Epithelial cell of prostate (primary cell): ENCODE measurements around the gene LRIT1.

Experiments
- DNase-seq: peaks from one replicate; pipeline ENCODE4 v3.0.0-alpha.2; 2011; ENCODE audit warnings: low read depth, low spot score
- H3K27ac ChIP-seq: fragments of 450-650 bp; 2 replicates; pipeline ENCODE4 v1.5.1; 2017; ENCODE audit warnings: mild to moderate bottlenecking

The LRIT1 gene

DNA sequence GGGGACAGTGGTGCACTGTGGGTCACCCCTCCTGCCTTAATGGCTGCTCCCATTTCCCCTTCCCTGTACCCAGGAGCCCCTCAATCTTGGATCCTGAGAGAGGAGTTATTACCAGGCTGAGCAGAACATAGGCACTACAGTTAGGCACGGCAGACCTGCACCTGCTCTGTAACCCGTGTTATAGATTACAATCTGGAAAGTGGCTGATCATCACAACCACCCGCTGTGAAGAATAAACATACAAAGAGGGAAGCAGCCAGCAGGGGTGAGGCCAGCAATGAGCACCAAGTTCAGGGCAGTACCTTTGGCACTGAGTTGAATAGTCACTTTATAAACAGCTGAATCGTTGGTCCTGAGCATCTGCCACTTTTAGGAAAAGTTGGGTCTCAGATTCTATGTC lies 45.3 kb downstream of the LRIT1 start:
- H3K27ac ChIP-seq: no peak overlapping the region
- no peak for DNase-seq

DNA sequence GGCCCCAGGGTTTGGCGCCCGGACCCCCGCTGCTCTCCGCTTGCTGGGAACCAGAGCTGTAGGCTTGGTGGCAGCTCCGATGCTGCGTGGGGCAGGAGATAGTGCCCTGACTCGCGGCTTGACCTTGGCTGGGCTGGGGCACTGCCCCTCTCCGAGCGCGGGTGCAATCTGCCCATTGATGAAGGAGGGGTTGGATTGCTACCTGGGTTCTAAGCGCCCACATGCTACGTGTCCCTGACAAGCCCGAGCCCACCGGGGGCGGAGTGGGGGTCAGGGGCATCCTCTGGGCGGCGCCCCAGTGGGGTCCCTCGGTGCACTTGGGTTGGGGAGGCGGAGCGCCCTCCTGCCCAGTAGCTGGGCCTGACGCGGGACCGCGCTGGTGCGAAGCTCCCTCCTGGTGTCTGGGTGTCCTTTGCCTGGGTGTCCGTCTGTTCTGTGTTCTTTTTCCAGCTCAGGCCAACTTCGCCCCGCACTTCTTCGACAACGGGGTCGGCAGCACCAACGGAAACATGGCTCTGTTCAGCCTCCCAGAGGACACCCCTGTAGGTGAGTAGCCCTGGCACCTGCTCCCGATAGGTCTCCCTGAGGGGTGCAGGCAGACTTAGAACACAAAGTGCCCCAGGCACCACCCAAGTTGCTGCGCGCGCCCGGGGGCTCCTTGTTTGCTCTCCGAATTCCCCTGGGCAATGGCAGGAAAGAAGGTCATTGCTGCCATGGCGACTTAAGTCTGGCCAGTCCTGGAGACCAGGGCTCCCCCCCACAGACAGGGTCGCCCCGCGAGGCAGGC lies 46.1 kb downstream of the LRIT1 start:
- no peak overlapping the region for H3K27ac ChIP-seq
- DNase-seq: no peak

DNA sequence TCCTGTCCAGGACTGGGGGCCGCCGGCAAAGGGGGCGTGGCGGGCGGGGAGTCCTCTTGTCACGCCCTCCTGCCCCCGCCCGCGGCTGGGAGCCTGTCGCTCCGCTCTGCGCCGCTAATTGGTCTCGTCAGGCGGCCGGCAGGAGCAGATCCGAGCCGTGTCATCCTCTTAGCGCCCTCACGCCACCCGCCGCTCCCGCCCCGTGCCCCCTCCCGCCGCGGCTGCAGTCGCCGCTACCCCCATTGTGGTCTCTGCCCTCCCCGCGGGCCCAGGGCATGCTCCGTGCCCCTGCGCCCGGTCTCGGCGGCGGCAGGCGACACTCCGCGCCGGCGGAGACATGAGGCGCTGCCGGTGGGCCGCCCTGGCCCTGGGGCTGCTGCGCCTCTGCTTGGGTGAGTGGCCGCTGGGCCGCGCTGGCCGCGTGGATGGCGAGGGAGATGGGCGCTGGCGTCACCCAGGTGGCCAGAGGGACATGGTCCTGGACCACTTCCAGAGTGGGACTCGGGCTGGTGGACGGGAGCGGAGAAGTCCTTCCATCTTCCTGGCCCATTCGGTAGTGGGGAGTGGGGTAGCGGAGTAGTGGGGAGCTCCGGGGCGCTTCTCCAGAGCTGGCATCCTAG lies 46.8 kb downstream of the LRIT1 start, which contains the start of gene CDHR1:
Gene CDHR1, plus strand, starts transcription at position 114 of the 620 bp plus-strand sequence. Its CDS starts 224 bp downstream, at position 338.
- no peak for DNase-seq
- no peak within 1 kb of the TSS for H3K27ac ChIP-seq

DNA sequence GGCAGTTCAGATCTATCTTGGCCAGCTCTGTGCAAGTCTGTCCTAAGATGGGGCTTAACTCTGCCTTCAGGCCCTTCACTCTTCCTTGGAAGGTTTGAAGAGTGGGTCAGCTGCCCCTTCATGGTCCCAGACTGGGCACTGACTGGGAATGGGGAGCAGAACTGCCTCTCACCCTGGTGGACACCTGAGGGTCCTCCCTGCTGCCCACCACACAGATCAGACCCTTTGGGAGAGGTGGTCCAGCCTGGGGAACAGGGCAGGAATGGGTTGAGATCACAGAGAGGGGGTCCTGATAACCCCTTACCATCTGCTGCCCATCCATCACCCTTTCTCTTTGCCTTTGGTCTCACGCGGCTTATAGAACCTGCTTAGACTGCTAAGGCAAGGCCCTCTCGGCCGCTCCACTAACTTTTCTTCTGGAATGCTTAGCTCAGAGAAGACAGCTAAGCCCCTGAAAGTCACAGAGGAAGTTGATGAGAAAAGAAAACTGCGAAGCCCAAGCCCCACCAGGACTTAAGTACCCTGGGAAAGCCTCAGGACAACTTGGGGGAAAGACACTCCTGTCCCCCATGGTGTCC lies 47.4 kb downstream of the LRIT1 start:
- DNase-seq: no peak
- no peak overlapping the region for H3K27ac ChIP-seq

DNA sequence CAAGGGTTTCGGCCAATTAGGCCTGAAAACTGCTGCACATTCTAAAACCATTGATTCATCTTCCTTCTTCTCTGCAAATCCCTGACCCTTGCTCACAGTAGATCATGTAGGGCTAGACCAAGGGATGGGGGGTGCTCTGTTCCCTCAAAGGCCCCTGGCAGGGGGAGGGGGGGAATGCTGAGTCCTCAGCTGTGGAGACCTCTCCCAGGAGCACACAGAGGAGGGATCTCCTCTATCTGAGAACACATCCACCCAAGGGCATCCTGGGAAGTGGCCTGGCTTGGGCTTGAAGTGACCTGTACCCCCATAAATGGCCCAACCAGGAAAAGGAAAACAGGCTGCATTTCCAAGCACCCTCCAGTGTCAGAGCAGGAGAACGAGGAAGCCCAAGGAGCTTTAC lies 48.0 kb downstream of the LRIT1 start:
- no peak overlapping the region for H3K27ac ChIP-seq
- no peak for DNase-seq

DNA sequence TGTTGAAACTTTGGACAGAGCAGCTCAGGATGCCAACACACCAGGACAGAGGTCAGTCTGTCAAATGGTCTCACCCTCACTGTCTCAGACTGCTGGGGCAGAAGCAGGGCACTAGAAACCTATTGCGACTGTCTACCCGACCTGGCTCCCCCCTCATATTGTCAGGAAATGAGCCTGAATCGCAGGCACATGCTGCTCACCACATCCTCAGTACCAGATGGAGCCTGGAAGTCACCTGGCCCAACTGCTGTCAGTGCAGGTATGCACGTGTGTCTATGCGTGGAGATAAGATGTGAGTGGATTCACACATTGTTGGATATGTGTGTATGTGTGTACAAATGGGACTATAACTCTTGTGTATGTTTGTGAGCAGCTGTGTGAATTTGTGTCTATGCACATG lies 50.2 kb downstream of the LRIT1 start:
- no peak for DNase-seq
- H3K27ac ChIP-seq: no peak overlapping the region

DNA sequence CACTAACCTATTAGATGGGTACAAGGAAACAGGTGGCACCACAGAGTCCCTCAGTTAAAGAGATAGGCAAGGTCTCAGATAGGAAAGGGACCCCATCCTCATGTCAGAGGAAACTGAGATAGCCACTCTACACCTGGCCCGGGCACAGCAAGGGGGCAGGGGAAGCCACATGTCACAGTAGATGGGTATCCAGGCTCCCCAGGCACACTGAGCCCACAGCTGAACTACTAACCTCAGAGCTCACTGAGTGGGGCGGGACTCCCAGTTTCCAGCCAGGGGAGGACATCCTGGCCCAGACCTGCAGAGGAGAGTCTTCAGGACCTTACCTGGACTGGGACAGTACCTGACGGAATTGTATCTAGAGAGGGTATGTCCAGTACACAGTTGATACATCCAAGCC lies 50.7 kb downstream of the LRIT1 start:
- DNase-seq: no peak
- no peak overlapping the region for H3K27ac ChIP-seq

DNA sequence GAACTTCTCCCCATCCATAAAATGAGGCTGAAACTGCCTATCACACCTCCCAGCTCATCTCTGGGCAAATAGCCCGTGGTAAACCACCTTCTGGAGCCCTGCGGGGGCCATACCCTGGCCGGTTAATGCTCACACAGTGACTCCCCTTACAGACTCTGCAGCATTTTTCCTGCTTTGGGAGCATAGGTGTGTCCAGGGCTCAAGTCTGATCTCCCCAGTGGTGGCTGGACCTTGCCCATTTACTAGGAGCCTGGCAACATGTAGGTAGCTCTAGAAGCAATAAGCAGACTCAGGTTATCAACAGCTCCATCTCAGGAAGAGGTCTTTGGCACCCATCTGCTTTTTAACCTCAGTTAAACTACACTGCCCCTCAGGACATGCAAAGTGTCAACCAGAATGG lies 52.5 kb downstream of the LRIT1 start:
- H3K27ac ChIP-seq: no peak overlapping the region
- DNase-seq: no peak

DNA sequence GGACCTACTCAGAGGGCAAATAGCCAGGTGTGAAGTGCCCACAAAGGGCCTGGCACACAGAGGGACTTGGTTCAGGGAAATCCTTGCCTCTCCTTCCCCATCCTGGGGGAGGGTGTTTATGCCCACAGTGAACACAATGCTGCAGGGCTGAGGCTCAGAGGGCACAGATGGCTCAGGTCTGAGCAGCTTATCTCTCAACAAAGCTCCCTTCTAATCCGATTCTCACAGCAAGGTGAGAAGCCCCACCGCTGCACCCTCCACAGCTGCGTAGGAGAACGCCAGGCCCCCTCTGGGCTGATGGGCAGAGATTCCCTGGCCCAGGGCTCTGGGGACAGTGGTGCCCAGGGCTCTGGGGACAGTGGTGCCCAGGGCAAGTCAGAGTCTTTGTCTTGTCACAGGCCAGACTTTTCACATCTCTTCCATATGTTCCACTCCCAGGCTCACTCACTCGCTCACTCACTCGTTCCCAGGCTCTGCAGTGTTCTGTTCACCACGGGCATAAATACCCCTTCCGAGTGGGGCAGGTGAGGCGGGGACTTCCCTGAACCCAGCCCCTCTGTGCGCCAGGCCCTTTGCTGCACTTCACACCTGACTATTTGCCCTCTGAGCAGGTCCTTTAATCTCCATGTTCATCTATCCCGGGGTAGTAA lies 55.7 kb downstream of the LRIT1 start:
- no peak for DNase-seq
- H3K27ac ChIP-seq: no peak overlapping the region

DNA sequence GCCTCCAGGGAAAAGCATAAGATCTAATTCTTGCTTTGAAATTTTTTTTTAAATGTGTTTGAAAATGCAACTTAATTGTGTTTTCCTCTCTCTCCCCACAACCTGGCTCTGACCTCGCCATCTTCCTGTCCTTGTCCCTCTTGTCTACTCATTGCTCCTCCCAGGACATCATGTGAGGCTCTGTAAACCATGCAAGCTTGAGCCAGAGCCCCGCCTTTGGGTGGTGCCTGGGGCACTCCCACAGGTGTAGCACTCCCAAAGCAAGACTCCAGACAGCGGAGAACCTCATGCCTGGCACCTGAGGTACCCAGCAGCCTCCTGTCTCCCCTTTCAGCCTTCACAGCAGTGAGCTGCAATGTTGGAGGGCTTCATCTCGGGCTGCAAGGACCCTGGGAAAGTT lies 56.8 kb downstream of the LRIT1 start:
- no peak for DNase-seq
- no peak overlapping the region for H3K27ac ChIP-seq

DNA sequence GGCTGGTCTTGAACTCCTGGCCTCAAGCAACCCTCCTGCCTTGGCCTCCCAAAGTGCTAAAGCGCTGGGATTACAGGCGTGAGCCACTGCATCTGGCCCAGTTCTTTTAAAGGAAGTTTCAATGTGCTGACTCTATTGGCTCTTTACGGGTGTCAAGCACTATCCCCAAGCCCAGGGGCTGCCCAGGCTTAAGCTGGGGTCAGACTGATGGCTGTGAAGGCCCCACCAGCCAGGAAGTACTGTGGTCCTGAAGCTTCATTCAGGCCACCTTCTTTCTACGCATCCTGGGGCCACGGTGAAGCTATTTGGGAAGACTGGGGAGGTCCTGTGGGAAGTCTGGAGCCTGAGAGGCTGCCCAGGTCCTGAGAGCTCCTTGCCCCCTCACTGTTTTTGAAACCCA lies 59.7 kb downstream of the LRIT1 start:
- DNase-seq: no peak
- no peak overlapping the region for H3K27ac ChIP-seq
